Body of pancreas (tissue), 4 donors: Measurements from ENCODE around the gene SLC22A14. TPM values are rescaled to one million over a fixed set of nuclear protein-coding genes. Genes with fewer than 3 reads are reported as not detected.

Source experiments
- ATAC-seq: fragments of 150-250 bp; one replicate; pipeline ENCODE4 v1.9.1; 2016
- DNase-seq, 4 donors: peaks; one replicate each; pipeline ENCODE4 v3.0.0-alpha.2; 2019
- H3K27ac ChIP-seq, 4 donors: fragments of 200-600 bp; sonication (generic); 1 replicate in 3 of 4; 2 replicates in 1 of 4; pipeline versions ENCODE4 v1.5.1 to v1.6.1; 2016 to 2019; ENCODE audit warnings: mild to moderate bottlenecking in 1 of 4, mixed read lengths in 1 of 4, moderate library complexity in 1 of 4
- H3K27me3 ChIP-seq, 2 donors: fragments of 200-600 bp; sonication (generic); one replicate each; pipeline ENCODE4 v1.6.0; 2016; ENCODE audit warnings: mild to moderate bottlenecking in 1 of 2
- H3K36me3 ChIP-seq, 2 donors: fragments of 200-600 bp; sonication (generic); replicated peaks in 1 of 2; 2 replicates each; pipeline ENCODE4 v1.5.1; 2016; ENCODE audit warnings: low read depth in 2 of 2; ENCODE audit not compliant: insufficient read depth in 1 of 2
- H3K4me1 ChIP-seq: fragments of 200-600 bp; sonication (generic); one replicate; pipeline ENCODE4 v1.6.0; 2016
- H3K4me3 ChIP-seq, 2 donors: fragments of 200-600 bp; sonication (generic); 1 replicate in 1 of 2; 2 replicates in 1 of 2; pipeline ENCODE4 v1.5.1; 2016 to 2019
- H3K9me3 ChIP-seq, 3 donors: fragments of 200-600 bp; sonication (generic); 1 replicate in 2 of 3; 2 replicates in 1 of 3; pipeline ENCODE4 v1.5.1; 2016
- CTCF ChIP-seq, 7 experiments: fragments of 450-650 bp in 4 of 7; fragments of 200-600 bp in 3 of 7; sonication (generic) in 3 of 7; IDR thresholded peaks; one replicate each; pipeline ENCODE4 v1.5.1; 2016 to 2019; ENCODE audit warnings: antibody characterized with exemption in 7 of 7
- POLR2A ChIP-seq, 3 donors: fragments of 450-650 bp; IDR thresholded peaks; one replicate each; pipeline ENCODE4 v1.6.1; 2016; ENCODE audit warnings: antibody characterized with exemption in 3 of 3, mild to moderate bottlenecking in 2 of 3
- WGBS, 2 donors: methylation state at CpG; one replicate each; pipeline ENCODE4 v1.1.5; 2017; 5-methylcytosine and 5-hydroxymethylcytosine counted together
- intact Hi-C: fragments of 100-400 bp; cut with DNase I; formaldehyde crosslinking; loops from one replicate; pipeline ENCODE4 v1.15.1; 2023
- total RNA-seq, 2 donors: library from RNA; depleted of rRNA; stranded (reverse); fragments of >200 nt; gene quantifications; one replicate each; pipeline ENCODE4 v1.1.0, GENCODE V29; 2016

The SLC22A14 gene
- total RNA-seq, 2 donors from 2014 or later, result not detected

GRCh38 chr3:38254872-38255271, 27.2 kb upstream of the SLC22A14 start:
- H3K4me3 ChIP-seq, result no peak overlapping the region
- no peaks in the 10 kb centered on the region for H3K27me3 ChIP-seq
- H3K27ac ChIP-seq, result no peak overlapping the region
- intact Hi-C loops, result no loop called here
- H3K4me1 ChIP-seq, result peaks cover 10% of the 10 kb centered on the region
- peaks cover 0 to 24% of the 10 kb centered on the region in 2 donors for H3K36me3 ChIP-seq
- 79 to 89% methylated on average over 2 of the region's 2 CpGs for WGBS, 2 donors
- DNase-seq (no peak), ATAC-seq (no peak)
- H3K9me3 ChIP-seq, result no peaks in the 10 kb centered on the region
- TF ChIP-seq CTCF (IDR thresholded peaks at IDR 0.05) (no peak), POLR2A (IDR thresholded peaks at IDR 0.05) (no peak)

GRCh38 chr3:38255627-38256026, 26.5 kb upstream of the SLC22A14 start:
- DNase-seq, result no peak
- intact Hi-C loops, result no loop called here
- Histone ChIP-seq H3K27me3 (no peaks in the 10 kb centered on the region), H3K36me3 (peaks cover 0 to 24% of the 10 kb centered on the region in 2 donors), H3K4me1 (peaks cover 10% of the 10 kb centered on the region), H3K4me3 (no peak overlapping the region), H3K9me3 (no peaks in the 10 kb centered on the region), H3K27ac (no peak overlapping the region)
- no peak for ATAC-seq
- WGBS, 2 donors, result 84 to 96% methylated on average over 1 of the region's 1 CpG
- no peak for TF ChIP-seq CTCF (IDR thresholded peaks at IDR 0.05)
- no peak for TF ChIP-seq POLR2A (IDR thresholded peaks at IDR 0.05)

GRCh38 chr3:38257583-38257982, 24.5 kb upstream of the SLC22A14 start:
- Histone ChIP-seq H3K4me1 (peaks cover 10% of the 10 kb centered on the region), H3K9me3 (no peaks in the 10 kb centered on the region), H3K4me3 (no peak overlapping the region), H3K27ac (no peak overlapping the region), H3K27me3 (no peaks in the 10 kb centered on the region), H3K36me3 (peaks cover 0 to 15% of the 10 kb centered on the region in 2 donors)
- no peak for ATAC-seq
- TF ChIP-seq POLR2A (IDR thresholded peaks at IDR 0.05) (no peak), CTCF (IDR thresholded peaks at IDR 0.05) (no peak)
- no peak for DNase-seq
- intact Hi-C loops, result no loop called here
- WGBS, 2 donors, result 35 to 64% methylated on average over 1 of the region's 1 CpG

GRCh38 chr3:38260474-38260873, 21.6 kb upstream of the SLC22A14 start:
- H3K9me3 ChIP-seq, result no peaks in the 10 kb centered on the region
- no peak overlapping the region for H3K27ac ChIP-seq
- WGBS, 2 donors, result 87 to 94% methylated on average over 2 of the region's 2 CpGs
- intact Hi-C loops, result no loop called here
- ATAC-seq (no peak), DNase-seq (no peak)
- H3K36me3 ChIP-seq, result no peaks in the 10 kb centered on the region
- no peak overlapping the region for H3K4me3 ChIP-seq
- no peaks in the 10 kb centered on the region for H3K27me3 ChIP-seq
- TF ChIP-seq CTCF (IDR thresholded peaks at IDR 0.05) (no peak), POLR2A (IDR thresholded peaks at IDR 0.05) (no peak)
- peaks cover 24% of the 10 kb centered on the region for H3K4me1 ChIP-seq

GRCh38 chr3:38264353-38264771, 17.7 kb upstream of the SLC22A14 start:
- no peaks in the 10 kb centered on the region for H3K9me3 ChIP-seq
- intact Hi-C loops, result no loop called here
- DNase-seq (peak in 1 of 4 donors; percentile 40), ATAC-seq (no peak)
- H3K4me1 ChIP-seq, result peaks cover 26% of the 10 kb centered on the region
- no peak overlapping the region for H3K4me3 ChIP-seq
- H3K36me3 ChIP-seq, result no peaks in the 10 kb centered on the region
- 0% methylated on average over 1 of the region's 1 CpG; no CpG with 5 or more reads in 1 of the 2 donors for WGBS, 2 donors
- no peak overlapping the region for H3K27ac ChIP-seq
- no peak for TF ChIP-seq CTCF (IDR thresholded peaks at IDR 0.05)
- TF ChIP-seq POLR2A (IDR thresholded peaks at IDR 0.05), result no peak
- H3K27me3 ChIP-seq, result no peaks in the 10 kb centered on the region
